Measurements from ENCODE around the gene PEAR1. TPM values are rescaled to one million over a fixed set of nuclear protein-coding genes. Genes with fewer than 3 reads are reported as not detected.

PEAR1 gene
- total RNA-seq, 1 experiment from 2014 or later: 9.8 TPM

GRCh38 chr1:156896490-156897033, 3.0 kb downstream of the PEAR1 start:
- H3K9me2 ChIP-seq (ENCODE audit: insufficient read depth): no peaks in the 10 kb centered on the region
- no peaks in the 10 kb centered on the region for H3K79me2 ChIP-seq (ENCODE audit: low read depth)
- H3K4me1 ChIP-seq (replicated peaks; ENCODE audit: insufficient read depth): peaks cover 39% of the 10 kb centered on the region
- ChIA-PET POLR2A (ENCODE audit: unreplicated experiment) (interaction anchor here (0.7 to 1.0 kb wide), 3 partner anchors 12 to 236 kb away, joined by 3 to 8 read pairs (median 4); partner anchors contain the start of genes ISG20L2 and METTL25B), CTCF (interaction anchor here (0.6 to 0.9 kb wide), 2 partner anchors 31 to 38 kb away, joined by 3 read pairs; partner anchors contain the start of gene INSRR)
- TF ChIP-seq, protein P1, sequence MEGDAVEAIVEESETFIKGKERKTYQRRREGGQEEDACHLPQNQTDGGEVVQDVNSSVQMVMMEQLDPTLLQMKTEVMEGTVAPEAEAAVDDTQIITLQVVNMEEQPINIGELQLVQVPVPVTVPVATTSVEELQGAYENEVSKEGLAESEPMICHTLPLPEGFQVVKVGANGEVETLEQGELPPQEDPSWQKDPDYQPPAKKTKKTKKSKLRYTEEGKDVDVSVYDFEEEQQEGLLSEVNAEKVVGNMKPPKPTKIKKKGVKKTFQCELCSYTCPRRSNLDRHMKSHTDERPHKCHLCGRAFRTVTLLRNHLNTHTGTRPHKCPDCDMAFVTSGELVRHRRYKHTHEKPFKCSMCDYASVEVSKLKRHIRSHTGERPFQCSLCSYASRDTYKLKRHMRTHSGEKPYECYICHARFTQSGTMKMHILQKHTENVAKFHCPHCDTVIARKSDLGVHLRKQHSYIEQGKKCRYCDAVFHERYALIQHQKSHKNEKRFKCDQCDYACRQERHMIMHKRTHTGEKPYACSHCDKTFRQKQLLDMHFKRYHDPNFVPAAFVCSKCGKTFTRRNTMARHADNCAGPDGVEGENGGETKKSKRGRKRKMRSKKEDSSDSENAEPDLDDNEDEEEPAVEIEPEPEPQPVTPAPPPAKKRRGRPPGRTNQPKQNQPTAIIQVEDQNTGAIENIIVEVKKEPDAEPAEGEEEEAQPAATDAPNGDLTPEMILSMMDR (conservative IDR thresholded peaks at IDR 0.05): no peak
- no peak for TF ChIP-seq EZH2 (IDR thresholded peaks at IDR 0.05; ENCODE audit: low read depth)
- DNase-seq: peak; percentile 90 to 91
- H3K27ac ChIP-seq: peak overlapping the region; percentile 92
- H3K27me3 ChIP-seq (ENCODE audit: insufficient read depth, low read depth): peaks cover 2% of the 10 kb centered on the region; the same call in 1 of the 2 replicates
- no peaks in the 10 kb centered on the region for H4K20me1 ChIP-seq (ENCODE audit: insufficient read depth)
- peak overlapping the region; percentile 37; the same call in 1 of the 2 replicates for H3K4me3 ChIP-seq
- no peaks in the 10 kb centered on the region for H3K36me3 ChIP-seq (ENCODE audit: low read depth)
- peak overlapping the region; percentile 77 for H3K4me2 ChIP-seq
- no TSS peak for BruUV-seq (replicated peaks)
- intact Hi-C loops (cut with micrococcal nuclease; ENCODE audit: unreplicated experiment): loop anchor here (10.0 kb wide), 1 partner anchor 178 kb away; no protein-coding TSS in a partner anchor
- H3F3A ChIP-seq (ENCODE audit: insufficient read depth, low read depth): peaks cover 24% of the 10 kb centered on the region
- H2AFZ ChIP-seq: no peak overlapping the region
- H3K9me3 ChIP-seq (ENCODE audit: insufficient read depth, low read depth): no peaks in the 10 kb centered on the region

GRCh38 chr1:156897078-156897825, 3.7 kb downstream of the PEAR1 start:
- H3K4me3 ChIP-seq: peak overlapping the region; percentile 37; the same call in 1 of the 2 replicates
- H2AFZ ChIP-seq: no peak overlapping the region
- no peaks in the 10 kb centered on the region for H3K79me2 ChIP-seq (ENCODE audit: low read depth)
- peak; percentile 54 to 66 for DNase-seq
- POLR2A ChIA-PET (ENCODE audit: unreplicated experiment): interaction anchor here (0.7 to 1.0 kb wide), 3 partner anchors 169 to 236 kb away, joined by 3 to 10 read pairs (median 8); partner anchors contain the start of genes ISG20L2 and METTL25B
- no peaks in the 10 kb centered on the region for H3K27me3 ChIP-seq (ENCODE audit: insufficient read depth, low read depth)
- no peaks in the 10 kb centered on the region for H3K9me3 ChIP-seq (ENCODE audit: insufficient read depth, low read depth)
- peaks cover 39% of the 10 kb centered on the region for H3K4me1 ChIP-seq (replicated peaks; ENCODE audit: insufficient read depth)
- intact Hi-C loops (cut with micrococcal nuclease; ENCODE audit: unreplicated experiment): loop anchor here (10.0 kb wide), 1 partner anchor 178 kb away; no protein-coding TSS in a partner anchor
- H3K4me2 ChIP-seq: peak overlapping the region; percentile 77
- TF ChIP-seq EZH2 (IDR thresholded peaks at IDR 0.05; ENCODE audit: low read depth): no peak
- TF ChIP-seq, protein P1 (conservative IDR thresholded peaks at IDR 0.05): no peak
- no peaks in the 10 kb centered on the region for H3K36me3 ChIP-seq (ENCODE audit: low read depth)
- TSS peak; percentile 81 for BruUV-seq (replicated peaks)
- H4K20me1 ChIP-seq (ENCODE audit: insufficient read depth): no peaks in the 10 kb centered on the region
- peaks cover 23% of the 10 kb centered on the region for H3F3A ChIP-seq (ENCODE audit: insufficient read depth, low read depth)
- CTCF ChIA-PET: interaction anchor here (0.6 to 0.9 kb wide), 2 partner anchors 31 to 38 kb away, joined by 3 read pairs; partner anchors contain the start of gene INSRR
- H3K9me2 ChIP-seq (ENCODE audit: insufficient read depth): no peaks in the 10 kb centered on the region
- H3K27ac ChIP-seq: peak overlapping the region; percentile 92

DNA sequence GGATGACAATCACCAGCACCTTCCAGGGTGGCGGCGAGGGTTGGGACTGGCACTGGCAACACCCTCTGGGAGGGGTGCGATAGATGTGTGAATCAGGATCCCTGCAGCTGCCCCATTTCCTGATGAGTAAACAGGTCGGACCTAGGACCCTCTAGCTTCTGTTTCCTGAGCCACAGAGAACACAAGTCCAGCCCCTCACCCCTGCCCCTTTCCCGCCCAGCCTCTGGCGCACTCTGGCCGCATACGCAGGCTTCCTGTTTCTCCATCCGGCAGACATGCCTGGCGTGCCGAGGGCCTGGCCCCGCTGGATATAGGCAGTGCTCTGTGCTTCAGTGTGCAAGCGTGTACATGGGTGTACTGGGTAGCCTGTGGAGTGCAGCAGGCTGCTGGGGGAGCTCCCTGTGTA, 4.6 kb downstream of the PEAR1 start:
- DNase-seq: peak in 1 of 2 experiments; percentile 60
- ChIA-PET CTCF (interaction anchor here (1.0 kb wide), 1 partner anchor 9 kb away, joined by 3 read pairs; no protein-coding TSS in a partner anchor), POLR2A (ENCODE audit: unreplicated experiment) (interaction anchor here (0.8 kb wide), 1 partner anchor 176 kb away, joined by 10 read pairs; no protein-coding TSS in a partner anchor)
- H3K4me3 ChIP-seq: no peak overlapping the region
- no peak for TF ChIP-seq EZH2 (IDR thresholded peaks at IDR 0.05; ENCODE audit: low read depth)
- TF ChIP-seq, protein P1 (conservative IDR thresholded peaks at IDR 0.05): no peak
- no peaks in the 10 kb centered on the region for H3K27me3 ChIP-seq (ENCODE audit: insufficient read depth, low read depth)
- BruUV-seq (replicated peaks): no TSS peak
- H4K20me1 ChIP-seq (ENCODE audit: insufficient read depth): no peaks in the 10 kb centered on the region
- H3K27ac ChIP-seq: peak overlapping the region; percentile 92; the same call in 1 of the 2 replicates
- H3K4me1 ChIP-seq (replicated peaks; ENCODE audit: insufficient read depth): peaks cover 39% of the 10 kb centered on the region
- no peaks in the 10 kb centered on the region for H3K9me3 ChIP-seq (ENCODE audit: insufficient read depth, low read depth)
- peaks cover 23% of the 10 kb centered on the region for H3F3A ChIP-seq (ENCODE audit: insufficient read depth, low read depth)
- no peaks in the 10 kb centered on the region for H3K36me3 ChIP-seq (ENCODE audit: low read depth)
- H2AFZ ChIP-seq: no peak overlapping the region
- intact Hi-C loops (cut with micrococcal nuclease; ENCODE audit: unreplicated experiment): loop anchor here (1.0 to 10.0 kb wide), 2 partner anchors 150 to 177 kb away; no protein-coding TSS in a partner anchor
- peak overlapping the region; percentile 77; the same call in 1 of the 2 replicates for H3K4me2 ChIP-seq
- no peaks in the 10 kb centered on the region for H3K9me2 ChIP-seq (ENCODE audit: insufficient read depth)
- no peaks in the 10 kb centered on the region for H3K79me2 ChIP-seq (ENCODE audit: low read depth)
